Prostate gland (tissue), 2 donors: ENCODE results near the gene TNFRSF25.
"Not testable (repeated sequence)": the region's sequence is repeated elsewhere in the genome, so short reads cannot be mapped to it uniquely, and the experiment has no call there.

ENCODE experiments used
- POLR2A ChIP-seq: fragments of 450-650 bp; IDR thresholded peaks from one replicate; pipeline ENCODE4 v1.6.1; 2016; ENCODE audit warnings: antibody characterized with exemption, mild to moderate bottlenecking
- POLR2AphosphoS5 ChIP-seq: sonication (generic); formaldehyde crosslinking; IDR thresholded peaks from one replicate; pipeline ENCODE4 v1.6.1; 2017; ENCODE audit warnings: antibody characterized with exemption
- TF ChIP-seq, protein P1 (sequence below), 4 experiments: fragments of 200-600 bp in 2 of 4; fragments of 450-650 bp in 2 of 4; sonication (generic) in 2 of 4; IDR thresholded peaks; 1 replicate in 3 of 4; 2 replicates in 1 of 4; pipeline ENCODE4 v1.5.1; 2016 to 2019; ENCODE audit warnings: antibody characterized with exemption in 4 of 4, mild to moderate bottlenecking in 2 of 4, moderate library complexity in 2 of 4

DNA sequence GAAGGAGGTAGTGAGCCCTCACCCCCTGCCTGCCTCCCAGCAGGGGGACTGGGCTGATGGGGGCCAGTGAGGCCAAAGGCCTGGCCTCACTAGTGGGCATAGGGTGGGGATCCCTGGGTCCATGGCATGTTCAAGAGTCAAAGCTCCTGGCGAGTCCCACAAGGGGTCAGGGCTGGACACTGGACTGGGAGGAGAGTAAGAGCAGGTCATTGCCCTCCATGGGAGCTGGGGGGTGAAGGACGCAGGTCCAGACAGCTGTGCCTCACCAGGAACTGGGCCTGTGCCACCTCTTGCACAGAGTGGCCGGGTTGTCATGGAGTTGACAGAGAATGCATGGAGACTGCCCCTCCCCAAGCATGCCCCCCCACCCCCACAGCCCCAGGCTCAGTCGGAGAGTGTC is 20.0 kb downstream of the TNFRSF25 start:
- TF ChIP-seq, protein P1, sequence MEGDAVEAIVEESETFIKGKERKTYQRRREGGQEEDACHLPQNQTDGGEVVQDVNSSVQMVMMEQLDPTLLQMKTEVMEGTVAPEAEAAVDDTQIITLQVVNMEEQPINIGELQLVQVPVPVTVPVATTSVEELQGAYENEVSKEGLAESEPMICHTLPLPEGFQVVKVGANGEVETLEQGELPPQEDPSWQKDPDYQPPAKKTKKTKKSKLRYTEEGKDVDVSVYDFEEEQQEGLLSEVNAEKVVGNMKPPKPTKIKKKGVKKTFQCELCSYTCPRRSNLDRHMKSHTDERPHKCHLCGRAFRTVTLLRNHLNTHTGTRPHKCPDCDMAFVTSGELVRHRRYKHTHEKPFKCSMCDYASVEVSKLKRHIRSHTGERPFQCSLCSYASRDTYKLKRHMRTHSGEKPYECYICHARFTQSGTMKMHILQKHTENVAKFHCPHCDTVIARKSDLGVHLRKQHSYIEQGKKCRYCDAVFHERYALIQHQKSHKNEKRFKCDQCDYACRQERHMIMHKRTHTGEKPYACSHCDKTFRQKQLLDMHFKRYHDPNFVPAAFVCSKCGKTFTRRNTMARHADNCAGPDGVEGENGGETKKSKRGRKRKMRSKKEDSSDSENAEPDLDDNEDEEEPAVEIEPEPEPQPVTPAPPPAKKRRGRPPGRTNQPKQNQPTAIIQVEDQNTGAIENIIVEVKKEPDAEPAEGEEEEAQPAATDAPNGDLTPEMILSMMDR (IDR thresholded peaks at IDR 0.05): not testable (repeated sequence)
- TF ChIP-seq POLR2A, POLR2AphosphoS5: not testable (repeated sequence)
